HEK293 (cell line): ENCODE results near the gene ZCCHC3.
A peak's percentile ranks its signal among the peaks of the same experiment; 100 is the strongest.

ENCODE experiments used
- FEZF1 ChIP-seq: fragments of 450-650 bp; formaldehyde crosslinking; IDR thresholded peaks from 2 replicates; pipeline ENCODE4 v1.5.1; 2016; ENCODE audit warnings: missing biosample characterization, missing genetic modification characterization
- KLF16 ChIP-seq: fragments of 450-650 bp; formaldehyde crosslinking; IDR thresholded peaks from 2 replicates; pipeline ENCODE4 v1.5.1; 2017; ENCODE audit warnings: missing biosample characterization, missing genetic modification characterization
- KLF17 ChIP-seq: fragments of 450-650 bp; formaldehyde crosslinking; IDR thresholded peaks from 2 replicates; pipeline ENCODE4 v1.5.1; 2016; ENCODE audit warnings: missing biosample characterization, missing genetic modification characterization
- KLF7 ChIP-seq: fragments of 450-650 bp; formaldehyde crosslinking; IDR thresholded peaks from 2 replicates; pipeline ENCODE4 v1.5.1; 2016; ENCODE audit warnings: missing biosample characterization, missing genetic modification characterization, borderline replicate concordance
- PBX3 ChIP-seq: sonication (generic); formaldehyde crosslinking; IDR thresholded peaks from 2 replicates; pipeline ENCODE4 v1.8.1; 2022; ENCODE audit warnings: mild to moderate bottlenecking, moderate library complexity, missing genetic modification reagents
- SETDB1 ChIP-seq: IDR thresholded peaks from one replicate; pipeline ENCODE4 v1.6.1; 2017; ENCODE audit warnings: mild to moderate bottlenecking, low read length, moderate library complexity, mixed read lengths; ENCODE audit not compliant: insufficient read length
- TCF7L2 ChIP-seq: IDR thresholded peaks from 2 replicates; pipeline ENCODE4 v1.6.1; 2011; ENCODE audit warnings: low read depth, mild to moderate bottlenecking, inconsistent platforms, low read length, moderate library complexity, borderline replicate concordance
- ZBTB21 ChIP-seq: fragments of 450-650 bp; formaldehyde crosslinking; IDR thresholded peaks from 2 replicates; pipeline ENCODE4 v1.5.1; 2017; ENCODE audit warnings: missing biosample characterization, missing genetic modification characterization
- ZBTB26 ChIP-seq: fragments of 450-650 bp; formaldehyde crosslinking; optimal IDR thresholded peaks from 2 replicates; pipeline ENCODE3; 2016; ENCODE audit warnings: missing biosample characterization, mild to moderate bottlenecking, missing genetic modification characterization
- ZFHX2 ChIP-seq: fragments of 450-650 bp; formaldehyde crosslinking; conservative IDR thresholded peaks from 2 replicates; pipeline ENCODE4 v1.5.1; 2016; ENCODE audit warnings: missing biosample characterization, missing genetic modification characterization
- ZFP37 ChIP-seq: fragments of 450-650 bp; formaldehyde crosslinking; IDR thresholded peaks from 2 replicates; pipeline ENCODE4 v1.5.1; 2016; ENCODE audit warnings: missing biosample characterization, missing genetic modification characterization
- ZNF114 ChIP-seq: fragments of 450-650 bp; formaldehyde crosslinking; IDR thresholded peaks from 2 replicates; pipeline ENCODE4 v1.5.0; 2017; ENCODE audit warnings: missing biosample characterization, missing genetic modification characterization
- ZNF121 ChIP-seq: fragments of 450-650 bp; formaldehyde crosslinking; IDR thresholded peaks from 2 replicates; pipeline ENCODE4 v1.5.1; 2016; ENCODE audit warnings: missing biosample characterization, missing genetic modification characterization
- ZNF140 ChIP-seq: fragments of 450-650 bp; formaldehyde crosslinking; IDR thresholded peaks from 2 replicates; pipeline ENCODE4 v1.5.1; 2016; ENCODE audit warnings: missing biosample characterization, missing genetic modification characterization
- ZNF18 ChIP-seq: fragments of 450-650 bp; formaldehyde crosslinking; IDR thresholded peaks from 2 replicates; pipeline ENCODE4 v1.5.1; 2016; ENCODE audit warnings: missing biosample characterization, missing genetic modification characterization
- ZNF221 ChIP-seq: fragments of 450-650 bp; formaldehyde crosslinking; IDR thresholded peaks from 2 replicates; pipeline ENCODE4 v1.5.1; 2017; ENCODE audit warnings: missing biosample characterization, missing genetic modification characterization, borderline replicate concordance
- ZNF280D ChIP-seq: fragments of 450-650 bp; formaldehyde crosslinking; IDR thresholded peaks from 2 replicates; pipeline ENCODE4 v1.5.1; 2016; ENCODE audit warnings: missing biosample characterization, missing genetic modification characterization
- ZNF311 ChIP-seq: fragments of 450-650 bp; formaldehyde crosslinking; IDR thresholded peaks from 2 replicates; pipeline ENCODE4 v1.5.1; 2017; ENCODE audit warnings: missing biosample characterization, missing genetic modification characterization, borderline replicate concordance
- ZNF324 ChIP-seq: fragments of 450-650 bp; formaldehyde crosslinking; IDR thresholded peaks from 2 replicates; pipeline ENCODE4 v1.5.1; 2016; ENCODE audit warnings: missing biosample characterization, missing genetic modification characterization
- ZNF558 ChIP-seq: fragments of 450-650 bp; formaldehyde crosslinking; IDR thresholded peaks from 2 replicates; pipeline ENCODE4 v1.5.1; 2016; ENCODE audit warnings: missing biosample characterization, missing genetic modification characterization
- ZNF561 ChIP-seq: fragments of 450-650 bp; IDR thresholded peaks from 2 replicates; pipeline ENCODE4 v1.5.1; 2018; ENCODE audit warnings: missing biosample characterization, missing genetic modification characterization, borderline replicate concordance
- ZNF580 ChIP-seq: fragments of 450-650 bp; formaldehyde crosslinking; IDR thresholded peaks from 2 replicates; pipeline ENCODE4 v1.5.1; 2016; ENCODE audit warnings: missing biosample characterization, missing genetic modification characterization
- ZNF645 ChIP-seq: fragments of 450-650 bp; formaldehyde crosslinking; IDR thresholded peaks from 2 replicates; pipeline ENCODE4; 2016; ENCODE audit warnings: missing biosample characterization, missing genetic modification characterization
- ZNF747 ChIP-seq: fragments of 450-650 bp; formaldehyde crosslinking; IDR thresholded peaks from 2 replicates; pipeline ENCODE4 v1.5.1; 2016; ENCODE audit warnings: missing biosample characterization, missing genetic modification characterization
- ZNF768 ChIP-seq: fragments of 450-650 bp; formaldehyde crosslinking; IDR thresholded peaks from 2 replicates; pipeline ENCODE4 v1.5.1; 2018; ENCODE audit warnings: missing biosample characterization, mild to moderate bottlenecking, missing genetic modification characterization
- ZNF830 ChIP-seq: fragments of 450-650 bp; IDR thresholded peaks from 2 replicates; pipeline ENCODE4 v1.5.0; 2018; ENCODE audit warnings: missing biosample characterization, missing genetic modification characterization, low read depth, mild to moderate bottlenecking, moderate library complexity
- ZSCAN16 ChIP-seq: fragments of 450-650 bp; formaldehyde crosslinking; IDR thresholded peaks from 2 replicates; pipeline ENCODE4 v1.5.1; 2016; ENCODE audit warnings: missing biosample characterization, missing genetic modification characterization
- ZSCAN30 ChIP-seq: fragments of 450-650 bp; IDR thresholded peaks from 2 replicates; pipeline ENCODE4 v1.5.1; 2018; ENCODE audit warnings: missing biosample characterization, mild to moderate bottlenecking, missing genetic modification characterization, moderate library complexity

Gene ZCCHC3

GRCh38 chr20:297098-297924, at the start of gene ZCCHC3 (continued):
- TF ChIP-seq ZNF580, result peak; percentile 54; the same call in 1 of the 2 replicates
- peak; percentile 45; the same call in 1 of the 2 replicates for TF ChIP-seq KLF16 (tag by site-specific recombination)
- peak; percentile 97 for TF ChIP-seq ZFHX2 (tag by site-specific recombination)
- TF ChIP-seq ZSCAN30 (tag by site-specific recombination), result peak; percentile 57
- no peak for TF ChIP-seq ZNF221
- TF ChIP-seq ZNF561 (tag by site-specific recombination), result peak; percentile 24; the same call in 1 of the 2 replicates
- no peak for TF ChIP-seq ZNF114
- TF ChIP-seq KLF17 (tag by site-specific recombination), result peak; percentile 74; the same call in 1 of the 2 replicates
- no peak for TF ChIP-seq ZNF645 (tag by site-specific recombination)
- TF ChIP-seq ZNF830 (tag by site-specific recombination), result no peak
- peak; percentile 82 for TF ChIP-seq ZNF324 (tag by site-specific recombination)
- 0 out of 2 replicates have a peak, but pooled peaks have one; percentile 10 for TF ChIP-seq ZNF280D (tag by site-specific recombination)
- no peak for TF ChIP-seq ZNF768 (tag by site-specific recombination)
- 0 out of 2 replicates have a peak, but pooled peaks have one; percentile 28 for TF ChIP-seq ZBTB21
- TF ChIP-seq ZNF121 (tag by site-specific recombination), result no peak
- no peak for TF ChIP-seq ZNF311 (tag by site-specific recombination)
- TF ChIP-seq TCF7L2, result peak; percentile 66; the same call in 1 of the 2 replicates
- no peak for TF ChIP-seq ZNF140
- TF ChIP-seq ZFP37 (tag by site-specific recombination), result peak; percentile 66; the same call in 1 of the 2 replicates
- peak; percentile 70; the same call in 1 of the 2 replicates for TF ChIP-seq PBX3 (CRISPR knock-in tag)
- TF ChIP-seq ZNF747 (tag by site-specific recombination), result no peak
- TF ChIP-seq ZNF558 (tag by site-specific recombination), result peak; percentile 19; the same call in 1 of the 2 replicates
- TF ChIP-seq ZSCAN16 (tag by site-specific recombination), result no peak
- peak; percentile 86 for TF ChIP-seq FEZF1 (tag by site-specific recombination)
- peak; percentile 69; the same call in 1 of the 2 replicates for TF ChIP-seq KLF7 (tag by site-specific recombination)
- TF ChIP-seq SETDB1, result peak; percentile 19
- TF ChIP-seq ZNF18 (tag by site-specific recombination), result no peak
- peak; percentile 91 for TF ChIP-seq ZBTB26 (tag by site-specific recombination)
